K562 (cell line): ENCODE results near the gene ATP8A1.

Experiments used
- EZH2 ChIP-seq: IDR thresholded peaks from 2 replicates; pipeline ENCODE4 v1.6.1; 2012; ENCODE audit warnings: low read depth, mild to moderate bottlenecking, inconsistent platforms, low read length, borderline replicate concordance
- SMAD1 ChIP-seq: fragments of 150-350 bp; IDR thresholded peaks from 2 replicates; pipeline ENCODE4 v1.6.1; 2014; ENCODE audit warnings: low read length, low read depth; ENCODE audit not compliant: partially characterized antibody
- XRCC4 ChIP-seq: IDR thresholded peaks from one replicate; pipeline ENCODE4 v1.6.1; 2011; ENCODE audit not compliant: insufficient read depth, insufficient read length; ENCODE audit errors: extremely low read depth

- no peak for TF ChIP-seq SMAD1
- TF ChIP-seq EZH2, result no peak
- no peak for TF ChIP-seq XRCC4
These were observed 78.7 kb downstream of the ATP8A1 start for GRCh38 chr4:42578187-42578586.
